GM12892 (cell line): ENCODE results near the gene SYT8.
"Not testable (repeated sequence)": the region's sequence is repeated elsewhere in the genome, so short reads cannot be mapped to it uniquely, and the experiment has no call there.

Experiments used
- DNase-seq: peaks from one replicate; pipeline ENCODE4 v3.0.0; 2011; ENCODE audit not compliant: insufficient read length
- FAIRE-seq: peaks from 2 replicates; lab custom pipeline; 2011; peaks lifted over from hg19 to GRCh38; lab: Jason Lieb, UNC
- POLR2A ChIP-seq: IDR thresholded peaks from 2 replicates; pipeline ENCODE4 v1.6.1; 2011; ENCODE audit warnings: low read depth, low read length, control low read depth
- POLR2AphosphoS5 ChIP-seq: IDR thresholded peaks from 2 replicates; pipeline ENCODE4 v1.6.1; 2011; ENCODE audit warnings: low read depth, low read length, control low read depth
- TAF1 ChIP-seq: IDR thresholded peaks from 2 replicates; pipeline ENCODE4 v1.6.1; 2011; ENCODE audit warnings: low read depth, mild to moderate bottlenecking, control low read depth, low read length, borderline replicate concordance

The SYT8 gene

DNA sequence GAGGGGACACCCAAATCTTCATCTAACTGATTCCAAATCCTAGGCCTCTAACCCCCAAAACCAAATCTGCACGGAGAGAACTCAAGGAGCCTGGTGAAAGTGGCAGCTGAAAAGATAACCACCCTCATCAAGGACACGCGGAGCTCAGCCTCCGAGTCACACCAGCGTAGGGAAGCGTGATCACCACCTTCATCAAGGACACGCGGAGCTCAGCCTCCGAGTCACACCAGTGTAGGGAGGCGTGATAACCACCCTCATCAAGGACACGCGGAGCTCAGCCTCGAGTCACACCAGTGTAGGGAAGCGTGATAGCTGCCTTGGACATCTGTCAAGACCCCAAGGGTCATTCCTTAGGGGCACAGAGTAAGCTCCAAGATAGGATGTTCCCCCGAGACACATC lies 29.3 kb upstream of the SYT8 start:
- TF ChIP-seq TAF1 (no peak), POLR2A (no peak), POLR2AphosphoS5 (no peak)
- FAIRE-seq: no peak
- no peak for DNase-seq

- TF ChIP-seq POLR2A (no peak), TAF1 (no peak), POLR2AphosphoS5 (no peak)
- FAIRE-seq (no peak), DNase-seq (no peak)
These were observed 27.4 kb upstream of the SYT8 start for GRCh38 chr11:1807264-1807995.

DNA sequence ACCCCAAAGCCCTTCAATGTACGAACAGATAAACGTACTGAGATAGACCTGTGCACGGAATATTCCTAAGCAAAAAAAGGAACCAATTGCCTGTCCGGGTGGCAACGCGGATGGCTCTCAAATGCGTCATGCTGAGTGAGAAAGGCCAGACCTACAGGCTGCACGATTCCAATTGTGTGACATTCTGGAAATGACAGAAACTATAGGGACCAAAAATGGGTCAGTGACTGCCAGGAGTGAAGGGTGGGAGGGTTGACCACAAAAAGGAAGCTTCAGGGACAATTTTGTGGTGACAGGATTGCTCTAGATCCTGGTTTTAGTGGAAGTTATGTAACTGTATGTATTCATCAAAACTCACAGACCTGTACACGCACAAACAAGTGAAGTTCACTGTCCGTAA lies 24.0 kb upstream of the SYT8 start:
- TF ChIP-seq POLR2A (no peak), TAF1 (no peak), POLR2AphosphoS5 (no peak)
- FAIRE-seq (no peak), DNase-seq (no peak)

DNA sequence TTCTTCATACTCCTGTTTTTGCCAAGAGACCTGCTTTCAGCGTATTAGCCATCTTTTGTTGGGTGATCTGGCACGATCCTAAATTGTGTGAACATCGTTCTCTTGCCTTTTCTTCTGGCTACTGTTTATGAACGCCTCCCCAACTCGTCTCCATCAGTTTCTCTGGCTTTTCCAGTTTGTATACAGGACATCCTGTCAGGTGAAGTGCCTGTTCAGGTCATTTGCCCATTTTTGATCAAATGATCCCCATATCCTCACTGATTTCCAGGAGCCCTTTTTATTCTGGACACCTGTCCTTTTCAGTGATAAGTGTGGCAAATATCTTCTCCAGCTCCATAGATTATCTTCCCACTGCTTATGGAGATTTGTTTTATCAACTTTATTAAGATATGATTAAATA lies 22.5 kb upstream of the SYT8 start:
- TF ChIP-seq POLR2A: no peak
- no peak for TF ChIP-seq TAF1
- TF ChIP-seq POLR2AphosphoS5: no peak
- DNase-seq (no peak), FAIRE-seq (no peak)

GRCh38 chr11:1812801-1813200 lies 22.0 kb upstream of the SYT8 start:
- TF ChIP-seq TAF1: no peak
- TF ChIP-seq POLR2AphosphoS5: no peak
- TF ChIP-seq POLR2A: no peak
- FAIRE-seq (no peak), DNase-seq (no peak)

DNA sequence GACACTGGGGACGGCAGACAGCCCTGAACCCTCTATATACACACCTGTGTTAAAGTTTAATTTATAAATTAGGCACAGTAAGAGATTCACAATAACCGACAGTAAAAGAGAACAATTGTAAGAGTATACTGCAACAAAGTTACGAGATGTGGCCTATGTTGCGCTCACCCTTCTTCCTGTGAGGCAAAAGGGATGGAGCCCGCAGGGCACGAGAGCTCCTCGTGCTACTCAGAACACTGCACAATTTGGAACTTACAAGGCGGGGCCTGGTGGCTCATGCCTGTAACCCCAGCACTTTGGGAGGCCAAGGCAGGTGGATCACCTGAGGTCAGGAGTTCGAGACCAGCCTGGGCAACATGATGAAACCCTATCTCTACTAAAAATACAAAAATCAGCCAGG lies 21.4 kb upstream of the SYT8 start:
- not testable (repeated sequence) for DNase-seq, FAIRE-seq

GRCh38 chr11:1814691-1815090 lies 20.1 kb upstream of the SYT8 start:
- FAIRE-seq (no peak), DNase-seq (no peak)
- TF ChIP-seq POLR2A (no peak), TAF1 (no peak), POLR2AphosphoS5 (no peak)

DNA sequence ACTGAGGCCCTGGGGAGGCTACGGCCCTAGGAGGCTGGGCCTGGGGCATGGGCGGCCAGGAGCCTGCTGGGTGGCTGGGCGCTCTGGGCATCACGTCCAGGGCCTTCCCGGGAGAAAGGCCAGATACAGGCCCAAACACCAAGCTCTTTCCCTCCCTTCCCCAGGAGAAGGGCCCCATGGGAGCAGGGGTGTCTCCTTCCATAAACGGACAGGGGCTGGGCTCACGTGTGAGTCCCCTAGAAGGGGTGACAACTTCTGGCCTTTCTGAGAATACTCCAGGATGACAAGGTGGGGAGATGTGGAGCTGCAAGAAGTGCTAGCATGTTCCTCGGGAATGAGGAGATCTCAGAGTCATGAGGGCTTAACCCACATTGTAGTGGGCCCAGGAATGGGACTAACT lies 19.5 kb upstream of the SYT8 start:
- TF ChIP-seq TAF1 (no peak), POLR2A (no peak), POLR2AphosphoS5 (no peak)
- DNase-seq (no peak), FAIRE-seq (no peak)

- DNase-seq (no peak), FAIRE-seq (no peak)
- TF ChIP-seq POLR2AphosphoS5 (no peak), TAF1 (no peak), POLR2A (no peak)
These were observed 19.0 kb upstream of the SYT8 start for GRCh38 chr11:1815751-1816150.

GRCh38 chr11:1817000-1817399 lies 17.8 kb upstream of the SYT8 start:
- no peak for TF ChIP-seq POLR2A
- no peak for TF ChIP-seq POLR2AphosphoS5
- TF ChIP-seq TAF1: no peak
- no peak for FAIRE-seq
- DNase-seq: no peak

DNA sequence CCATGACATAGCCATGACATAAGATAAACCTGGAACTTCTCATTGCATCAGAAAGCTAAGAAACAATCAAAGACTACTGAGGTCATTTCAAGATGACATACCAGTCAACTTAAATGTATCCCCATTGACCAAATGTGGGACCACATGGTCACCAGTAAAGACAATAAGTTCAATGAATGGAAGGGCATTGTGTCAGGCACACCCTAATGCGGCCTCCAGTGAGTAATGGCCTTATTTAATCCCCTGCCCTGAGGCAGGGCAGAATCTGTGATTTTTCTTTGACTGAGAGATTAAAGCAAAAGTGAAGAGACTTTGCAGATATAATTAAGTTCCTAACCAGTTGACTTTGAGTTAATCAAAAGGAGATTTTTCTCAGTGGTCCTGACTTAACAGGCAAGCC lies 17.3 kb upstream of the SYT8 start:
- no peak for FAIRE-seq
- DNase-seq: no peak
- TF ChIP-seq TAF1 (no peak), POLR2AphosphoS5 (no peak), POLR2A (no peak)

DNA sequence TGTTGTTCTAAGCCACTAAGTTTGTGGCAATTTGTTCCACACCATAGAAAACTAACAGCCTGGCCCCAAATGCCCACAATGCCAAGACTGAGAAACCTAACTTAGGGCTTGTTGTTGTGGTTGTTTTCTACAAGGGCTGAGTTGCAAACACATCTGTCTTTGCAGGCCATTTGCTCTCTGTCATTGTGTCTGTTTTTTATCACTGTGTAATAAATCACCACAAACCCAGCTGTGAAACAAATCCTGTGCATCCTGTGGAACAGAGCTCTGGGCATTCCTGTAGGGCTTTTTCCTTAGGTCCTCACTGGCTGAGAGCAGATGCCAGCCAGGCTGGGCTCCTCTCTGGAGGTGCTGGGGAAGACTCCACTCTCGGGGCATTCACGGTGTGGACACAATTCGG lies 15.7 kb upstream of the SYT8 start:
- DNase-seq (no peak), FAIRE-seq (no peak)
- TF ChIP-seq POLR2A: no peak
- TF ChIP-seq POLR2AphosphoS5: no peak
- TF ChIP-seq TAF1: no peak

DNA sequence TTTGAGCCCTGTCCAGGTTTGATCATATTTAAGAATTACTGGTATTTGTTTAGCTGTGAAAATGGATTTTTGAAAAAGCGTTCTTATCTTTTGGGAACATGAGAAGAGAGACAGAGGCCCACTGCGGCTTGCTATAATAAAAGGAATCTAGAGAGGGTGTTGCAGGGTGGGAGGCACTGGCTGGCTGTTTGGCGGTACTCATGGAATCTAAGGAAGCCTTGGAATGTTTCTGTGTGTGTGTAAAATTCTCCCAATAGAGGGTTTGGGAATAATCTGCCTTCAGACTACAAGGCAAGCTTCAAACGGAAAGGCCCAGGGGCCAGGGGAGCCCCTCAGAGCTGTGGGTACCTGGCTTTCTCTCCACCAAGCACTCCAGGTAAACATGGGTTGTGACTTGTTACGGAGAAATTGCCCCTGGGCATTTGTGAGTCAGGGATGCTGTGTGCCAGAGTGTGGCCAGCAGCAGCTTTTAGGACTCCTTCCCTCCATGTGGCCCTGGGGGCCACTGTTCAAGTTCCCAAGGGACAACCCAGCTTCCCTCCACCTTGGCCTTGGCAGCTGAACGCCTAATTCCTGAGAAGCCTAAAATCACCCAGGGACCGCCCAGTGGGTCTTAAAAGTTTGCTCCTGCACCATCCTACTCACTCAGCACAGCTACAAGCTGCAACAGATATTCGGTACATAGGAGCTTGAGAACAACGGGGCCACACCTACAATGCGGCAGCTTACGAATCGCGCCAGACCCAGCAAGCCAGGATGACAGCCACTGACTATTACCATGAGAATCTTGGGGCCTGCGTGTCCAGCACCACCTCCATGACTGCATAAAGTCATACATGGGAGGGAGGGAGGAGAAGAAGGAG lies 14.1 kb upstream of the SYT8 start:
- no peak for DNase-seq
- TF ChIP-seq POLR2A (no peak), POLR2AphosphoS5 (no peak), TAF1 (no peak)
- peak; percentile 33 for FAIRE-seq
